ENCODE measurements around the gene CEP170B. TPM values are rescaled to one million over a fixed set of nuclear protein-coding genes. Genes with fewer than 3 reads are reported as not detected.

Gene CEP170B
- total RNA-seq, 2 experiments from 2014 or later: 5.2 to 5.3 TPM

DNA sequence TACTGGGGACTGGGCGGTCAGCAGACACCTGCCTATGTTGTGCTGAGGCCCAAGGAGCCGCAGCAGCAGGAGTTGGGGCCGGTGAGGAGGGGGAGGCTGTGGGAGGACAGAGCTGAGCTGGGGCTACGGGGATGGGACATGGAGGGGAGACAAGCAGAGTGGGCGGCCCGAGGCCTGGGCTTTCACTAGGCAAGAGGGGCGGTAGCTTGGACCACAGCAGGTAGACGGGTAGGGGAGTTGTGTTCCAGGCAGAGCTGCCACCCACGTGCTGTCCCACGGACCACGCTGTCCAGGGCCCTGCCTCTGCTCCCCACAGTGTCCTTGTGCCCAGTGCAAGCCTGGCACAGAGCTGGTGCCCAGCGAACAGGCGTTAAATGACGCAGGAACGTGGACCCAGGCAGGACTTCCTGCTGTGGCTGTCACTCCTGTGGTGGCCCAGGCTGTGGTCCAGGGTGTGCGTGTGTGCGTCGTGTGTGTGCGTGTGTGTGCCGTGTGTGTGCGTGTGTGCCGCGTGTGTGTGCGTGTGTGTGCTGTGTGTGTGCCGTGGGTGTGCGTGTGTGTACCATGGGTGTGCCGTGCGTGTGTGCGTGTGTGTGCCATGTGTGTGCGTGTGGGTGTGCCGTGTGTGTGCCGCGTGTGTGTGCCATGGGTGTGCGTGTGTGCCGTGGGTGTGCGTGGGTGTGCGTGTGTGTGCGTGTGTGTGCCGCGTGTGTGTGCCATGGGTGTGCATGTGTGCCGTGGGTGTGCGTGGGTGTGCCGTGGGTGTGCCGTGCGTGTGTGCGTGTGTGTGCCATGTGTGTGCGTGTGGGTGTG is 6.8 kb downstream of the CEP170B start:
- CTCF ChIA-PET: no interaction called here
- H3K27me3 Mint-ChIP-seq: peaks cover 2% of the 10 kb centered on the region
- peaks cover 6% of the 10 kb centered on the region for H3K4me1 Mint-ChIP-seq (ENCODE audit: low read depth)
- no peak overlapping the region for H3K27ac Mint-ChIP-seq
- no peaks in the 10 kb centered on the region for H3K9me3 Mint-ChIP-seq
- POLR2A ChIA-PET: no interaction called here
- H3K36me3 Mint-ChIP-seq: no peaks in the 10 kb centered on the region
- intact Hi-C loops (cut with micrococcal nuclease): no loop called here
- no peak overlapping the region for H3K4me3 Mint-ChIP-seq
- DNase-seq: no peak

DNA sequence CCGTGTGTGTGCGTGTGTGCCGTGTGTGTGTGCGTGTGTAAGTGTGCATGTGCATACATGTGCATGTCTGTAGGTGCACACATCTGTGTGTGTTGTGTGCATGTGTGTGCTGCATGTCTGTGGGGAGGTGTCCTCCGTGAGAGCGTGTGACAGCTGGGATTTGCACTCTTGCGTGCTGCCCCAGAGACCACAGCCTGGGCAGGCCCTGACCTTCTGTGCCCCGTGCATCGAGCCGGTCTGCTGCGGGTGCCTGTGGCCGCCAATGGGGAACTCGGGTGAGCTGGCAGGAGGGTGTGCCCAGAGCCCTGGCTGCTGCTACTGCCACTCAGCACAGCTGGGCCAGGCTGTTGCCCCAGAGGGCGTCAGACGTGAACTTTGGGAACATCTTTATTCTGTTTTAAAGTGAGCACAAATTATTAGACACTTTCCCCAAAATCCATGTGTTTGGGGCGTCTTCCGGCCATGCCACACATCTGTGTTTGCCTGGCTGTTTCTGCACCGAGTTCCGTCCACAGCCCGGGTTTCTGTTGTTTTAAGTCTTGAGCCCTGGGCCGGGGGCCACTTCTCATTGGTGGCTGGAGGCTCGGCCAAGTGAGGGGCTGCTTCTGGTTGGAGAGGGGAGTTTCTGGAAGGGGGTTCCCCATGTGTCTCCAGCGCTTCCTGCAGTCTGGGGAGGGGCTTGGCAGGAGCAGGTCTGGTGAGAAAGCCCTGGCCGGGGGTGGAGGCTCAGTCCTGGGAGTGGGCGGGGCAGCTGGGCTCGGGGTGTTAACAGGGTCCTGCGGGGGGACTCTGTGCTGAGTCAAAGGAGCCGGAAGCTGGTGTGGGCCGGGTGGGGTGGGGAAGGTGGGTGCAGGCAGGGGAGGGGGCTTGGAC is 7.6 kb downstream of the CEP170B start:
- CTCF ChIA-PET: no interaction called here
- intact Hi-C loops (cut with micrococcal nuclease): no loop called here
- Mint-ChIP-seq H3K36me3 (no peaks in the 10 kb centered on the region), H3K9me3 (no peaks in the 10 kb centered on the region), H3K4me1 (ENCODE audit: low read depth) (peaks cover 6% of the 10 kb centered on the region), H3K27me3 (peaks cover 2% of the 10 kb centered on the region), H3K4me3 (no peak overlapping the region), H3K27ac (no peak overlapping the region)
- POLR2A ChIA-PET: no interaction called here
- DNase-seq: no peak

DNA sequence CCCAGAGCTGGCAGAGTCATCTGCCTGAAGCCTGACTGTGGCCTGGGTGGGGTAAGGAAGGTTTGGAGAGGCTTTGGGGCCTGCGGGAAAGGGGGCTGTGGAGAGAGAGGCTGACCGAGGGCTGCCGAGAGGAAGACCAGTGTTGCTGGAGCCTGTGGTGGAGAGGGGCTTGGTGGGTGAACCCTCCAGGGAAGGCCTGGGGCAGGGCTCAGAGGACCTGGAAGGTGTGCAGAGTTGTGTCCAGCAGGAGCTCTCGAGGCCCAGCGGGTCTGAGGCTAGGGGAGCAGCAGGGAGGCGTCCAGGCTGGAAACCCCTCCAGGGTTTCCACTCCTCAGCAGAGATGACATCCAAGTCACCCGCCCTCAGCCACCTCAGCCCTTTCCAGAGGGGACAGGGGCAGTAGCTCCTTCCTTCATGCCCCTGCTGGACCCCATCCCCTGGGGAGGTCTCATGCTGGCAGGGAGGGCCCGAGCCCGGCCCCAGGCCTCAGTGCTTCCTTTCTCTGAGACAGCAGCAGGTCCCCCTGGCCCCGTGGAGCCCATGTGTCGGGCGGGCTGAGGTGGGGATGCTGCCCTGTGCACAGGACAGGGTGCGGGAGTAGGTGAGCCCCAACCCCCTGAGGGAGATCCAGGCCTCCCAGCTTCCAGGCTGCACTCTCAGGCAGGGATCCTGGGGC is 8.4 kb downstream of the CEP170B start:
- Mint-ChIP-seq H3K9me3 (no peaks in the 10 kb centered on the region), H3K36me3 (no peaks in the 10 kb centered on the region), H3K4me1 (ENCODE audit: low read depth) (peaks cover 6% of the 10 kb centered on the region), H3K27me3 (peaks cover 2% of the 10 kb centered on the region), H3K4me3 (no peak overlapping the region), H3K27ac (no peak overlapping the region)
- ChIA-PET CTCF (no interaction called here), POLR2A (no interaction called here)
- intact Hi-C loops (cut with micrococcal nuclease): no loop called here
- DNase-seq: no peak

DNA sequence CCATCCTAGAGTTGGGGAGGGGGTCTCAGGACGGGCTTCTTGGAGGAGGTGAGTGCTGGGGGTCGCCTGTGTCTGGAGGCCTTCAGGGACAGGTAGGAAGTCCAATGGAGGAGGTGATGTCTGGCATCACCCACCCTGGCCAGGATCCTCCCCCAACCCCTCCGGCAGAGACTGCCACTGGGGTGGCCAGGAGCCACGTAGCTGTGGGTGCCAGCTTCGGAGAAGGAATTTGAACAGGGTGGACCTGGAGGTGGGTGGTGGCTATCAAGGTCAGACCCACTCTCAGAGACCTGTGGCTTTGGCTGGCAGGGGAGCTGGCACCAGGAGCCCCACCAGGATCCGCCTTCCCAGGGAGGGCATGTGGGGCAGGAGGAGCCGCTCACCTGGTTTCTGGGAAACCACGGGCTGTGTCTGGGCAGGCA is 9.1 kb downstream of the CEP170B start:
- Mint-ChIP-seq H3K4me1 (ENCODE audit: low read depth) (peaks cover 6% of the 10 kb centered on the region), H3K9me3 (no peaks in the 10 kb centered on the region), H3K36me3 (no peaks in the 10 kb centered on the region), H3K4me3 (no peak overlapping the region), H3K27me3 (peaks cover 2% of the 10 kb centered on the region), H3K27ac (no peak overlapping the region)
- no peak for DNase-seq
- POLR2A ChIA-PET: no interaction called here
- intact Hi-C loops (cut with micrococcal nuclease): no loop called here
- CTCF ChIA-PET: no interaction called here

DNA sequence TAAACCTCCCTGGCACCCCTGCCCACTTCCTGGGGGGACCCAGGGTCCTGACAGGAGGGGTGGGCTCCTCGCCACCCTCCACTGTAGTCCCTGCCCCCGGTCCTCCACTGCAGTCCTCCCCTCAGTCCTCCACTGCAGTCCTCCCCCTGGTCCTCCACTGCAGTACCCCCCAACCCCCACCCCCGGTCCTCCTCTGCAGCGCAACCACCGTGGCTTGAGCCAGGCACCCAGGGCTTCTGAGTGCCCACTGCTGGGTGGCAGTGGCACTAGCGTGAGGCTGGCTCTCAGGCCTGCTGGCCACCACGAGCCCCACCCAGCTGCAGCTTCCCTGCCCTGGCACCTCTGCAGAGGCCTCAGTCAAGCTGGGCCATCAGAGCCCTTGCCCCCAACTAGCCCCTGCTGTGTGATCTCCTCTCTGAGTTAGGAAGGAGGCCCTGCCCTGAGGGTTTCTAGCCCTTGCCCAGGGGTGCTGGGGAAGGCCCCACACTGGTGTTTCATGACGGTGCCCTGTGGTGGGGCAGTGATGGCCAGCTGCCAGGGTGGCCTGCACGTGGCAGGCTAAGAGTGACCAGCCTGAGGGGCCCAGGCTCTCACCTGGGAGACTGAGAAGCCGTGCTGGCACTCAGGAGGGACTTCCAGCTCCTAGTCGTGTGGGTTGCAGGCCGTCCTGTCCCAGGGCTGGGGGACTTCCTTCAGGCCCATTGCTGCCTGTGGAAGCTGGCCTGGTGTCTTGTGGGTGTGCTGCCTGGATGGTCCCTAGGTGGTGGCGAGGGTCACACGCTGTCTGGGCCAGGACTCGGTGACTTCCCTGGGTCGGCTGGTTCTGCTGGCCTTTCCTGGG is 9.7 kb downstream of the CEP170B start:
- CTCF ChIA-PET: no interaction called here
- H3K9me3 Mint-ChIP-seq: no peaks in the 10 kb centered on the region

DNA sequence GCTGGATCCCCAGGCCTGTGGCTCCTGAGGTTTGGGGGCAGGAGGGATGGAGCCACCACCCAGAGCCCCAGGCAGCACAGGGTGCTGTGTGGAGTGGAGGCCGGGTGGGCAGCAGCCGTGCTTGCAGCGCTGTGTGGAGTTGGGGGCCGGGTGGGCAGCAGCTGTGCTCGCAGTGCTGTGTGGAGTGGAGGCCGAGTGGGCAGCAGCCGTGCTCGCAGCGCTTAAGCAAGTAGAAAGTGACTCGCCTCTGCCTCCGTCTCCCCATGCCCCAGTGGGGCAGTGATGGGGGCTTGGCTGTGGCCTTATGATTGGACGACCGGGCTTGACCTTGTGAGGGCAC is 10.3 kb downstream of the CEP170B start:
- peaks cover 2% of the 10 kb centered on the region for H3K27me3 Mint-ChIP-seq
- intact Hi-C loops (cut with micrococcal nuclease): no loop called here
- no peak for DNase-seq
- CTCF ChIA-PET: no interaction called here
- no peak overlapping the region for H3K27ac Mint-ChIP-seq
- POLR2A ChIA-PET: no interaction called here
- H3K4me1 Mint-ChIP-seq (ENCODE audit: low read depth): peaks cover 6% of the 10 kb centered on the region
- no peaks in the 10 kb centered on the region for H3K9me3 Mint-ChIP-seq
- no peak overlapping the region for H3K4me3 Mint-ChIP-seq
- no peaks in the 10 kb centered on the region for H3K36me3 Mint-ChIP-seq

More for the DNA sequence above, 9.7 kb downstream of the CEP170B start:
- Mint-ChIP-seq H3K36me3 (no peaks in the 10 kb centered on the region), H3K4me3 (no peak overlapping the region), H3K27me3 (peaks cover 2% of the 10 kb centered on the region), H3K27ac (no peak overlapping the region), H3K4me1 (ENCODE audit: low read depth) (peaks cover 6% of the 10 kb centered on the region)
- no peak for DNase-seq
- intact Hi-C loops (cut with micrococcal nuclease): no loop called here
- POLR2A ChIA-PET: no interaction called here

DNA sequence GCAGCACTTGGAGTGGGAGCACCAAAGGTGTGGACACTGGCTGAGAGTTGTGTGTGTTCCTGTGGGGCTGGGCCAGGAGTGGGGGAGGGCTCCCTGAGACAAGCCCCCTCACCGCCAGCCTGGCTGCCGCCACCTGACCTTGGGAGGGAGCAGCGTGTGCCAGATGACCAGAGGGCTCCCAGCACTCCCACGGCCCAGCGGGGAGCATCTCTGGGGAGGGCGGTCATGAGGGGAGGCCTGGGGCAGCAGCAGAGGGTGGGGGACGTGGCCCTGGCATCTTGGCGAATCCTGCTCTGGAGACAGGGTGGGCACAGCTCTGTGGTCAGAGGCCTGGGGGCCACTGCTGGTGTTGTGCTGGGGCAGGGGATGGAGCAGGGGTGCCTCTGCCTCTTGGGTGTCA is 10.7 kb downstream of the CEP170B start:
- ChIA-PET CTCF (no interaction called here), POLR2A (no interaction called here)
- Mint-ChIP-seq H3K27ac (no peak overlapping the region), H3K4me1 (ENCODE audit: low read depth) (peaks cover 6% of the 10 kb centered on the region), H3K36me3 (no peaks in the 10 kb centered on the region), H3K4me3 (no peak overlapping the region), H3K9me3 (no peaks in the 10 kb centered on the region), H3K27me3 (peaks cover 2% of the 10 kb centered on the region)
- intact Hi-C loops (cut with micrococcal nuclease): no loop called here
- DNase-seq: no peak

DNA sequence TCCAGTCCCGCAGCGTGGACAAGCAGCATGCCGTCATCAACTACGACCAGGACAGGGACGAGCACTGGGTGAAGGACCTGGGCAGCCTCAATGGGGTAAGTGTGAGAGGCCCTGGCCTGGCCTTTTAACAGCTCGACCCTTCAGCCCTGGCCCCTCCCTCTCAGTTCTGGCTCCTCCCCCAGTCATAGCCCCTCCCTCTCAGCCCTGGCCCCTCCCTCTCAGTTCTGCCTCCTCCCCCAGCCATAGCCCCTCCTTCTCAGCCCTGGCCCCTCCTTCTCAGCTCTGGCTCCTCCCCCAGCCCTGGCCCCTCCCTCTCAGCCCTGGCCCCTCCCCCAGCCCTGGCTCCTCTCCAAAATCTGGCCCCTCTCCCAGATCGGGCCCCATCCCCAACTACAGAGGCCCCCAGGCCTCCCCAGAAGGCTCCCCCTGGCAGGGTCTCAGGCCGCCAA is 11.2 kb downstream of the CEP170B start:
- intact Hi-C loops (cut with micrococcal nuclease): no loop called here
- H3K27me3 Mint-ChIP-seq: peaks cover 2% of the 10 kb centered on the region
- H3K27ac Mint-ChIP-seq: no peak overlapping the region
- DNase-seq: peak; percentile 57
- H3K4me1 Mint-ChIP-seq (ENCODE audit: low read depth): peaks cover 6% of the 10 kb centered on the region
- POLR2A ChIA-PET: no interaction called here
- H3K9me3 Mint-ChIP-seq: no peaks in the 10 kb centered on the region
- H3K4me3 Mint-ChIP-seq: no peak overlapping the region
- no peaks in the 10 kb centered on the region for H3K36me3 Mint-ChIP-seq
- CTCF ChIA-PET: no interaction called here

DNA sequence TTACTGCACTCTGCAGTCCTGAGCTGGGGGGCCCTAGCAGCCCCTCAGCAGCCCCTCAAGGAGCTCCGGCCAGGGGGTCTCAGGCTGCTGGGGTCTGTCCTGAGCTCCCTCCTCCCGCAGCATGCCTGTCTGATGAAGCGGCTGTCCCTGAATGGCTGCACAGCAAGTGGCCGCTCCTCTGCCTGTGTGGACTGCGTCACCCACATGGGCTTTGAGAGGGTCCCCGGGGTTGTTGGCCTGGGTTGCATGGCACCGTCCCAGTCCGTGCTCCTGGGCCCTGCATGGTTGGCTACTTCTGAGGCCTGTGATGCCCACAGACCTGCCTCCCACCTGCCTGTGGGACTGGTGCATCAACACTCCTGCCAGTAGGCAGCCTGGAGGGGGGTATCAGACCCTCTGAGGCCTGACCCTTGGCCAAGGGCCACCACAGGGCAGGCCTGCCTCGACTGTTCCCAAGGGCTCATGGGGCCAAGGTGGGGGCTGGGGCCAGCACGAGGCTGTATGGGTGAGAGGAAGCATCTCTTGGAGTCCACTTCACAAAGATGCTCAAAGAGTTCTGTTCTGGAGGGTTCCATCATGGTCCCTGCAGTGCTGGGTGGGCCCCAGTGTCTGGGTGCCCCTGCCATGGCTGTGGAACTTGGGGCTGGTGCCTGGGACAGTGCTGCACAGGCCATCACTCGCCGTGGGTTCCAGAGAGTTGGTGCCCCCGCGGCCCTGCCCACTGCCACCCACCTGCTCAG is 12.2 kb downstream of the CEP170B start:
- Mint-ChIP-seq H3K27ac (no peak overlapping the region), H3K36me3 (no peaks in the 10 kb centered on the region), H3K4me1 (ENCODE audit: low read depth) (peaks cover 6% of the 10 kb centered on the region), H3K9me3 (no peaks in the 10 kb centered on the region), H3K4me3 (no peak overlapping the region), H3K27me3 (peaks cover 2% of the 10 kb centered on the region)
- no peak for DNase-seq
- intact Hi-C loops (cut with micrococcal nuclease): no loop called here
- ChIA-PET CTCF (no interaction called here), POLR2A (no interaction called here)

DNA sequence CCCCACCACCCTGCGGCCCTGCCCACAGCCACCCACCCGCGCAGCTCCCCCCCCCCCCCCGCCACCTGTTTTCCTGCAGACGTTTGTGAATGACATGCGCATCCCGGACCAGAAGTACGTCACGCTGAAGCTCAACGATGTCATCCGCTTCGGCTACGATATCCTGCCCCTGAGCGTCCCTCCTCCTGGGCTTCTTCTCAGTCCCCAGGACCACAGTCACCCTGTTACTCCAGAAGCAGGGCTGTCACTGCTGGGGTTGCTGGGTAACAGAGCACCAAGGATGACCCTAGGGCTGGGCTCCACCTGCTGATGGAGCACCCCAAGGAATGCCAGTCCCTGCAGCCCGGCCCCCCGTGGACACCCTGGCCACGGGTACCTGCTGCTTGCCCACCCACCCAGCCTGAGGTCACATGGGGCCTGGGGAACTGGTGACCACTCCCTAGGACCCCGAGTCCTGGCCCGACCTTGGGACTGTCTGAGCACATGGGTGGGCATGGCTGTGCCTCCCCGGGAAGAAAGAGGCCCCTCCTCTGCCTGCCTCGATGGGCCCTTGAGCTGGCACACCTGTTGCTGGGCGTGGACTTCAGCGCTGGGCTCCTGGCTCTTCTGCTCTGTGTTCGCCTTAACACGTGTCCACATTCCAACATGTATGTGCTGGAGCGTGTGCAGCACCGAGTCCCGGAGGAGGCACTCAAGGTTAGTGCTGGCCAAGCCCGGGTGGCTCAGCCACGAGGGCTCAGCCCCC is 12.9 kb downstream of the CEP170B start:
- H3K27ac Mint-ChIP-seq: no peak overlapping the region
- no peak for DNase-seq
- H3K36me3 Mint-ChIP-seq: no peaks in the 10 kb centered on the region
- H3K27me3 Mint-ChIP-seq: no peaks in the 10 kb centered on the region
- intact Hi-C loops (cut with micrococcal nuclease): no loop called here
- POLR2A ChIA-PET: no interaction called here
- H3K4me3 Mint-ChIP-seq: no peak overlapping the region
- H3K9me3 Mint-ChIP-seq: no peaks in the 10 kb centered on the region
- CTCF ChIA-PET: no interaction called here
- no peaks in the 10 kb centered on the region for H3K4me1 Mint-ChIP-seq (ENCODE audit: low read depth)

DNA sequence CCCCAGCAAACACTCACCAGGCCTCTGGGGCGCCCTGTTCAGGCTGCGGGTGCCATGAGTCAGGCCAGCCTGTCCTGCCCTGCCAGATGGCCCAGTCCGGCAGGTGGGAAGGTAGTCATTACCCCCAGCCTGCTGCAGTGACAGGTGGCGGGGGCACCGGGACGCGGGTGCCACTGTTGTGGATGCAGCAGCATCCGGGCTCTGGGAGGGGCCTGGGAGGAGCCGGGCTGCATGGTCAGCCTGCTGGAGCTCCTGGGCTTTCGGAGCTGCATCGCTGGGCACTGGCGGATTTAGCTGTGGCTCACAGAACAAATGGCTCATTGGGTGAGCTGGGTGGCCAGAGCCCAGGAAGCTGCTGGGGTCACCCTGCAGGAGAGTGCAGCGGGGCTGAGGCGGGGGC is 13.5 kb downstream of the CEP170B start:
- Mint-ChIP-seq H3K9me3 (no peaks in the 10 kb centered on the region), H3K27ac (no peak overlapping the region), H3K27me3 (no peaks in the 10 kb centered on the region), H3K4me1 (ENCODE audit: low read depth) (no peaks in the 10 kb centered on the region), H3K36me3 (no peaks in the 10 kb centered on the region), H3K4me3 (no peak overlapping the region)
- DNase-seq: no peak
- ChIA-PET CTCF (no interaction called here), POLR2A (no interaction called here)
- intact Hi-C loops (cut with micrococcal nuclease): no loop called here
